ENCODE results near the gene CEBPG.
A peak's percentile ranks its signal among the peaks of the same experiment; 100 is the strongest.

The CEBPG gene

DNA sequence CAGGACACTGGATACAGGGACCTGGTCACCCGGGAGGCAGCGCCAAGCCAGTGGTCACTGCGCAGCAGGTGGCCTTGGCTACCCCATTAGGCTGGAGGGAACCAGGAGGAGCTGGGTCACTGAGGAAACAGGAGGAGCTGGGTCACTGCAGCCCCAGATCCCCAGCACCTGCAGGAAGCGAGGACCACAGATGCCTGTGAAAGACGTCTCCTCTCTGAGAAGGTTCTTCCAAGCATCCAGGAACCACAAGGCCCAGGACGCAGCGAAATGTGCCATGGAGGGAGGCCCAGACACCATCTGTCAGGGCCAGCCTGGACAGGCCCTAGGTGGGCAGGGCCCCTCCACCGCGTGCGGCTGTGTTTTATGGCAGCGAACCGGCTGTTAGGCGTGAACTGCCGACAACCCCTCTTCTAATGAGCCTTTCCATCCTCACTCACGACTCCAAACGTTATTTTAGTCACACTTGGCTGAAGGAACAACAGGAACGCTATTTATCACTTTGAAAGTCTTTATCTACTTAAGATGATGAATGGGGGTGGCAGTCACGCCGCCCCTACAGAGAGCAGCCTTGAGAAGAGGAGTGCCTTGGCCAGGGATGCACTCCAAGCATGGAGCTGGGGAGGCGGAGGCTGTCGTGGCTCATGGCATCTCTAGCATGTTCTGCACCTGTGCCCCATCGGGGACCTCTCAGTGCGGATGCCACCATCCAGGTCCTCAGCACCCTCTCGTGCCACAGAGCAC lies 53.3 kb downstream of the CEBPG start:
- no peak for DNase-seq

DNA sequence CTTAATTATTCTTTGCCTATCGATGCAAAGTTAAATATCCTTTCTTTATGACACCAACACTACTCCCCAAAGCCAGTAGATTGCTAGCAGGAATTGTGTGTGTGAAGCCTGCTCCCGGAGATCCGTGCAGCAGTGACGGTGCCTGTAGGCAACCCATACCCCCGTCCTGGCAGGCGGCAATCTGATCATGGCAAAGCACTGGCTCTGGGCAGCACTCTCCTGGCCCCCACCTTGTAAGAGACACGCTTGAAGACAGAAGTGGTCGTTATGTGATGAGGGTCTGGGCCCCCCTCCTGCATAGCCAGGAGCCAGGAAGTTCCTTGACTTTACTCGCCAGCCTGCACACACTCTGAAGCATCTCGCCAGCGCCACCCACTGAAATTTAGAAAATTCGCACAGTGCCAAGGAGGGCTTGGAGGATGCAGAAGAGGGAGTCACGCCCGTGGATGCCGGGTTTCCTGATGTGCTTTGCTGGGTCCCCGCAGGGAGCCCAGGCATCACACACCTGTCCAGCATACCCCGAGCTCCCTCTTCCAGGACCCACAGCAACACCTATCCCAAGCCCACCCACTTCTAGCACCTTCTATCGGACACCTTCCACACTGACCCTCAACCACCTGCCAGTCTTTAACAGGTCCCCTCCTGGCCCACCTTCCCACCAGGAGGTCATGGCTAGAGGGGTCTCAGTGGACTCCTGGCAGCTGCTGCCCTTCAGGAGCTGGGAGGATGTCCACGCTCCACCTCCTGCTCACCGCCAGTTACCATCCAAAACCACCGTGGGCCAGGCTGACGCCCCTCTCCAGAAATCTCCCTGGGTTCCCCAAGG lies 54.5 kb downstream of the CEBPG start:
- DNase-seq, result no peak

DNA sequence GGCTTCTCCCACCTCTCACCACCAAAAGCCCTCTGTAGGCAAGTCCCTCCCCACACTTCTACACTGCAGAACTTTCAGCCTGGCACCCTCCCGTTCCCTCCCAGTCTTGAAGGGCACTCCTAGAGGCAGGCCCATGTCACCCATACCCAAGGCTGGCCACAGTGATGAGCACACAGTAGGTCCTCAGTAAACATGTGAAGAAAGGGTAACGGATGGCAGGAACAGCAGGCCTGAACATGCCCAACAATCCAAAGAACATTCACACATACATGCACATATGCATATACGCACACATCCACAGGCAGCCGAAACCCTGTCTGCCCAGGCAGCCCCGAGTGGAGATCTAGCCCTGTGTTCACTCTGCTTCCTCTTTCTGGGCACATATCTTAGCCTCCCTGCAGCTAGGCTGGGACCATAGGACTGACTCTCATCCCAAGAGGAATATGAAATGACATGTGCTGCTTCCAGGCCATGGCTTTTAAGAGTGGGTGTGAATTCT lies 55.2 kb downstream of the CEBPG start:
- DNase-seq, result no peak

DNA sequence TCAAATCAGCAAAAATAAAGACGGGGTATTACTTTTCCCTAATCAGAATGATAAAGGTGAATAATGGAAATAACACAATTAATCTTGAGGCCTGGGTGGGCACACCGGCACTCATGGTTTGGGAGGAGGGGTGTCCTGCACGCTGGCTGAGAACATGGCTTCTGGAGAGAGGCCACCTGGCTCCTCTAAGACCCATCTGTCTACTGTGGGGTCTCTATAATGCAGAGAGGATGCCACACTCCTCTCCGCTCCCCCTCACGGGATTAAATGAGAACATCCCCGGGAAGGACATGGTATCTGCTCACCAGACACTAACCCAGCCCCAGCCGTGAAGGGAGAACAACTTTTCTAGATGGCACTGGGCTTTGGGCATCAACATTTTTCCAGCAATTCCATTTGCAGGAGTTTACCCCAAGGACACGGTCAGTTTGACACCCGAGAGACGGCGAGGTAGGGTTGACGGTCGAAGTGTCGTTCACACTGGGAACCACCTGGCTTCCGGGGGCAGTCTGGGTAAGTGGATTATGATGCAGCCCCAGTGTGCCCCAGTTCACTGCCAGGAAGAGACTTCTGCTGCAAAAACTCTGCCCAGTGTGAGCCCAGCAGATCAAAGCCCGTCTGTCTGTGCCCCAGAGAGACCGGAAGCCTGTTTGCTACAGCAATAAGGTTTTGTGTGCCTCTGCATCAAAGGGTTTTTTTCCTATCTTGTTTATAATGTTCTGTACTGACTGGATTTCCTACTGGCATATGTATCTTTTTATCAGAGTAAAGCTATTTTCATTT lies 56.6 kb downstream of the CEBPG start:
- peak; percentile 60 for DNase-seq

DNA sequence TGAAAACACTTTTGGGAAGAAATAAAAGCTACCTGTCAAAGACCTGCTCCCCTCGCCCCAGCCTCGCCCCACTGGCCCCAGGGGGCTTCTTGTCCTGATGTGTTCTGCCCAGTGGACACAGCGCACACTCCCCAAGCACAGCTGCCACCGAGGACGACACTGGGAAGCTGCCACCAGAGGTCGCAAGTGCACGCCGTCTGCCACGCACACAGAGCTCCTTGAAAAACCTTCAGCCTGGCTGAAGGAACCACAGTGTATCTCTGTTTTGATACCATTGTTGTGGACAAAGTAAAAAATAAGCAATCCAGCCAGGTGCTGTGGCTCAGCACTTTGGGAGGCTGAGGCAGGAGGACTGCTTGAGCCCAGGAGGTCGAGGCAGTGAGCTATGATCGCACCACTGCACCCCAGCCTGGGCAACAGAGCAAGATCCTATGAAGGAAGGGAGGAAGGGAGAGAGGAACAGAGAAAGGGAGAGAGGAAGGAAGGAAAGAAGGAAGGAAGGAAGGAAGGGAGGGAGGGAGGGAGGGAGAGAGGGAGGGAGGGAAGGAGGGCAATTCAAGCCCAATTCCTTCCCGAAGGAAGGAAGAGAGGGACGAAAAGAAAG lies 57.3 kb downstream of the CEBPG start:
- DNase-seq, result peak; percentile 73

DNA sequence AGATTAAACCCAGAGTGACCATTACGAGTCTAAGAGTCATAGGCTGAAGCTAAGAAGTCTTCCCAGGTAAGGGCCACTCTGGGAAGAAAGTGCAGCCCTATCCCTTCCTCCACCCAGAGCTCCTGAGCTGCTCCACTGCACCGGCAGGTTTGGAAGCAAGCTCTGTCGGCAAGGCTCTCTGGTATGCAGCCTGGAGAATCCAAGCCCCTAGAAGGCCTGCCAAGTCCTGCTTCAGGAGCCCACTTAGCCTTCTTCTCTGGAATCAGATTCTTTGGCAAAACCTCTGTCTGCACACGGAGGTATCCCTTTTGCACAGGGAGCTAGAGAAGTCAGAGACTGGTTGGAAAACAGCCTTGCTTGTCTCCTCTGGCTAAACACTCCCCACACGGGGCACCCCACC lies 58.5 kb downstream of the CEBPG start:
- no peak for DNase-seq

Data from CD4-positive, alpha-beta T cell treated with Interleukin-6 for 4 hours (primary cell).